ENCODE data around the gene INPP4A. TPM values are rescaled to one million over a fixed set of nuclear protein-coding genes. Genes with fewer than 3 reads are reported as not detected.

INPP4A gene
- polyA plus RNA-seq, 1 donor (not counting 4 experiments of a cell fraction or from before 2014, with no cell fraction given): 10.7 TPM

DNA sequence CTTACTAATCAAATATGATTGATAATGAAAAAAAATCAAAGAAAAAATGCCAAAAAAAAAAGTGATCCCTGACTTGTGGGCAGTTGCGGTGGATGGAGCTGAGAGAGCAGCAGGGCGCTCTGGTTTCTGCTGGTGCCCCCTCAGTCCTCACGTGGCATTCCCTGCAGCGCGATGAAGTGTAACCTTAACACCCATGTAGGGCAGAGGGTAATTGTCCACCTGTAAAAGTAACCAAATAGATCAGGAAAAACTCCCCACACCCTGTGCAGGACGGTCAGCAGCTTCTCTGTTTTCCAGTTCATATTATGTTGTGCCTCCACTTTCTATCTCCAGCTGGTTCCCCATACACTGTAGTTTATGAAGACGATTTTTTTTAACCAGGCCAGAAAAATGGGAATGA is 138.6 kb downstream of the INPP4A start:
- no peaks in the 10 kb centered on the region for H3K27me3 ChIP-seq (ENCODE audit: control insufficient read depth, extremely low read depth, insufficient read depth, low read length)
- H3K79me2 ChIP-seq (ENCODE audit: control insufficient read depth, insufficient read depth, low read length): no peaks in the 10 kb centered on the region
- FAIRE-seq (no peak), DNase-seq (ENCODE audit: low read depth, low spot score) (no peak)
- no peak overlapping the region for H2AFZ ChIP-seq (ENCODE audit: control insufficient read depth, low read length)
- no peak overlapping the region for H3K4me3 ChIP-seq (ENCODE audit: control insufficient read depth in 2 of 3, extremely low read depth in 1 of 3, insufficient read depth in 2 of 3, low read depth in 1 of 3, low read length in 3 of 3)
- no peak overlapping the region for H3K9ac ChIP-seq (ENCODE audit: control insufficient read depth, extremely low read depth, insufficient read depth, low read length)
- no peaks in the 10 kb centered on the region for H3K9me1 ChIP-seq (ENCODE audit: control insufficient read depth, extremely low read depth, insufficient read depth, low read length)
- no peaks in the 10 kb centered on the region for H3K4me1 ChIP-seq (ENCODE audit: control insufficient read depth, extremely low read depth, insufficient read depth, low read length)
- dilution Hi-C loops (cut with MboI; ENCODE audit: extremely low pct_ligation_motif_present, low sequenced_read_pairs): no loop called here
- H3K9me3 ChIP-seq (ENCODE audit: control insufficient read depth, low read depth, low read length): no peaks in the 10 kb centered on the region
- peaks cover 3 to 11% of the 10 kb centered on the region in 2 experiments for H3K36me3 ChIP-seq (ENCODE audit: control insufficient read depth in 2 of 2, extremely low read depth in 1 of 2, insufficient read depth in 2 of 2, low read length in 2 of 2)
- no peak overlapping the region for H3K4me2 ChIP-seq (ENCODE audit: control insufficient read depth, extremely low read depth, insufficient read depth, low read depth, low read length)
- H3K27ac ChIP-seq (ENCODE audit: control insufficient read depth, insufficient read depth, low read length): no peak overlapping the region
- TF ChIP-seq, protein P1, sequence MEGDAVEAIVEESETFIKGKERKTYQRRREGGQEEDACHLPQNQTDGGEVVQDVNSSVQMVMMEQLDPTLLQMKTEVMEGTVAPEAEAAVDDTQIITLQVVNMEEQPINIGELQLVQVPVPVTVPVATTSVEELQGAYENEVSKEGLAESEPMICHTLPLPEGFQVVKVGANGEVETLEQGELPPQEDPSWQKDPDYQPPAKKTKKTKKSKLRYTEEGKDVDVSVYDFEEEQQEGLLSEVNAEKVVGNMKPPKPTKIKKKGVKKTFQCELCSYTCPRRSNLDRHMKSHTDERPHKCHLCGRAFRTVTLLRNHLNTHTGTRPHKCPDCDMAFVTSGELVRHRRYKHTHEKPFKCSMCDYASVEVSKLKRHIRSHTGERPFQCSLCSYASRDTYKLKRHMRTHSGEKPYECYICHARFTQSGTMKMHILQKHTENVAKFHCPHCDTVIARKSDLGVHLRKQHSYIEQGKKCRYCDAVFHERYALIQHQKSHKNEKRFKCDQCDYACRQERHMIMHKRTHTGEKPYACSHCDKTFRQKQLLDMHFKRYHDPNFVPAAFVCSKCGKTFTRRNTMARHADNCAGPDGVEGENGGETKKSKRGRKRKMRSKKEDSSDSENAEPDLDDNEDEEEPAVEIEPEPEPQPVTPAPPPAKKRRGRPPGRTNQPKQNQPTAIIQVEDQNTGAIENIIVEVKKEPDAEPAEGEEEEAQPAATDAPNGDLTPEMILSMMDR (optimal IDR thresholded peaks at IDR 0.05 in 1 of 3, IDR thresholded peaks at IDR 0.05 in 1 of 3, conservative IDR thresholded peaks at IDR 0.05 in 1 of 3; ENCODE audit: extremely low read depth in 1 of 3, insufficient read depth in 2 of 3, low read length in 3 of 3): no peak
- no peak for TF ChIP-seq EZH2 (IDR thresholded peaks at IDR 0.05; ENCODE audit: low read length)
- no peaks in the 10 kb centered on the region for H4K20me1 ChIP-seq (ENCODE audit: control insufficient read depth, extremely low read depth, insufficient read depth, low read length)

DNA sequence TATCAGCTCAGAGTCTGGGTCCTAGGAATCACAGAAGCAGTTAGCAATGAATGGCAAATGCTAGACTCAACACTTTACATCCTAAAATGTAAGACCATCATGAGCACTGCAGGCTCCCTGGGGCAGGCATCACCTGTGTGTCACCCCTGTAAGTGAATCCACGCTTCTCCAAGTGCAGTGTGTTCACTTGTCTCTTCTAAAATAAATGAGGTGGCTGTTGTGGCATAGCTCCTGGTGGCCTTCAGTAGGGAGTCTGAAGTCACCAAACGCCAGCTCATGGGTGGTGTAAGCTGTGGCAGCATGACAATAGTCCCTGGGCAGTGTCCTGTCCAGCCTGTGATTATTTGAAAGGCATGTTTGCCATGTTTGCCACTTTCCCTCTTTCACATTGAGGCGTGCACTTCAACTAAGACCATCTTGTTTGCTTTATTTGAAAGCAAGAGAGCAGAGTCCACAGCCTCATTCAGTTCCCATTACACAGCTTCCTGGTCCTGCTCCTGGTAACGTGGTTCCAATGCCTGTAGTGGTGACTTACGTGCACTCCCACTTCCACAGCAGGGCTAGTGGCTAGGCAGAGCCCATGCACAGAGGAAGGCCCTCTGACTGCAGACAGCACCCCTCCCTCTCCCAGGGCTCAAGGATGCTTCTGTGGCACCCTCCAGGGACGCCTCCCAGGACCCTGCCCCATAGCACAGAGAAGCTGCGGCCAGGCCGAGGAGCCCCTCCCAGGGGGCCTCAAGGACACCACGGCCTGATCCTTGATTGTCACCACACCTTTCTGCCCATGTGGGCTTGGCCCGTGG is 139.4 kb downstream of the INPP4A start:
- Histone ChIP-seq H3K4me1 (ENCODE audit: control insufficient read depth, extremely low read depth, insufficient read depth, low read length) (no peaks in the 10 kb centered on the region), H3K79me2 (ENCODE audit: control insufficient read depth, insufficient read depth, low read length) (no peaks in the 10 kb centered on the region), H3K27ac (ENCODE audit: control insufficient read depth, insufficient read depth, low read length) (no peak overlapping the region), H3K36me3 (ENCODE audit: control insufficient read depth in 2 of 2, extremely low read depth in 1 of 2, insufficient read depth in 2 of 2, low read length in 2 of 2) (peaks cover 3 to 10% of the 10 kb centered on the region in 2 experiments), H4K20me1 (ENCODE audit: control insufficient read depth, extremely low read depth, insufficient read depth, low read length) (no peaks in the 10 kb centered on the region), H3K9me3 (ENCODE audit: control insufficient read depth, low read depth, low read length) (no peaks in the 10 kb centered on the region), H2AFZ (ENCODE audit: control insufficient read depth, low read length) (no peak overlapping the region), H3K4me2 (ENCODE audit: control insufficient read depth, extremely low read depth, insufficient read depth, low read depth, low read length) (no peak overlapping the region), H3K9ac (ENCODE audit: control insufficient read depth, extremely low read depth, insufficient read depth, low read length) (no peak overlapping the region), H3K9me1 (ENCODE audit: control insufficient read depth, extremely low read depth, insufficient read depth, low read length) (no peaks in the 10 kb centered on the region), H3K27me3 (ENCODE audit: control insufficient read depth, extremely low read depth, insufficient read depth, low read length) (no peaks in the 10 kb centered on the region), H3K4me3 (ENCODE audit: control insufficient read depth in 2 of 3, extremely low read depth in 1 of 3, insufficient read depth in 2 of 3, low read depth in 1 of 3, low read length in 3 of 3) (no peak overlapping the region)
- no peak for TF ChIP-seq EZH2 (IDR thresholded peaks at IDR 0.05; ENCODE audit: low read length)
- TF ChIP-seq, protein P1 (optimal IDR thresholded peaks at IDR 0.05 in 1 of 3, IDR thresholded peaks at IDR 0.05 in 1 of 3, conservative IDR thresholded peaks at IDR 0.05 in 1 of 3; ENCODE audit: extremely low read depth in 1 of 3, insufficient read depth in 2 of 3, low read length in 3 of 3): no peak
- dilution Hi-C loops (cut with MboI; ENCODE audit: extremely low pct_ligation_motif_present, low sequenced_read_pairs): no loop called here
- DNase-seq (ENCODE audit: low read depth, low spot score) (no peak), FAIRE-seq (no peak)
